A549 (cell line): ENCODE data around the gene CTNNA1. TPM values are rescaled to one million over a fixed set of nuclear protein-coding genes. Genes with fewer than 3 reads are reported as not detected.

Source experiments
- ATAC-seq, 2 experiments: fragments of 200-7000 bp in 1 of 2; fragments of >200 bp in 1 of 2; cut with Nextera tagmentation in 1 of 2; cut with Tn5 transposase in 1 of 2; 3 replicates each; pipeline versions ENCODE4 v1.8.0 to v1.9.1; 2018 to 2020; ENCODE audit warnings: mild to moderate bottlenecking in 1 of 2, moderate library complexity in 1 of 2
- CTCF ChIA-PET: fragments of 300-600 bp; sonication (Branson Sonifier 250); formaldehyde crosslinking; extraction: SDS; loops from one replicate; lab custom pipeline; 2021; ENCODE audit warnings: antibody characterized with exemption, inconsistent platforms; lab: Yijun Ruan, JAX
- POLR2A ChIA-PET: fragments of 350-600 bp; formaldehyde crosslinking; extraction: SDS; loops from one replicate; lab custom pipeline; 2021; ENCODE audit warnings: antibody characterized with exemption, inconsistent platforms; lab: Yijun Ruan, JAX
- DNase-seq, 2 experiments: peaks; one replicate each; pipeline versions ENCODE4 v3.0.0 to v3.0.0-alpha.2; 2011 to 2016; ENCODE audit warnings: low read depth in 1 of 2, low spot score in 1 of 2
- FAIRE-seq: peaks from 2 replicates; lab custom pipeline; 2011; peaks lifted over from hg19 to GRCh38; lab: Jason Lieb, UNC
- H3K27ac ChIP-seq, 2 experiments: fragments of >200 bp; sonication (Bioruptor Twin); formaldehyde crosslinking; 3 replicates each; pipeline ENCODE4 v1.5.1; 2016 to 2017
- H3K4me1 ChIP-seq: fragments of >200 bp; sonication (Bioruptor Twin); formaldehyde crosslinking; 3 replicates; pipeline ENCODE4 v1.6.1; 2016
- H3K4me2 ChIP-seq: fragments of >200 bp; sonication (Bioruptor Twin); formaldehyde crosslinking; 3 replicates; pipeline ENCODE4 v1.6.1; 2016
- H3K4me3 ChIP-seq: fragments of >200 bp; sonication (Bioruptor Twin); formaldehyde crosslinking; 3 replicates; pipeline ENCODE4 v1.5.1; 2016
- H3K9me3 ChIP-seq: fragments of >200 bp; sonication (Bioruptor Twin); formaldehyde crosslinking; 3 replicates; pipeline ENCODE4 v1.6.1; 2016
- BHLHE40 ChIP-seq: IDR thresholded peaks from 2 replicates; pipeline ENCODE4 v1.6.1; 2012; ENCODE audit warnings: low read depth, low read length, inconsistent platforms
- CBX2 ChIP-seq: fragments of 200-600 bp; sonication (generic); IDR thresholded peaks from 2 replicates; pipeline ENCODE4 v1.6.1; 2016; ENCODE audit warnings: low read depth, mild to moderate bottlenecking, borderline replicate concordance
- CBX8 ChIP-seq: fragments of 200-600 bp; sonication (generic); IDR thresholded peaks from 2 replicates; pipeline ENCODE4 v1.6.1; 2016
- EHMT2 ChIP-seq: fragments of 200-600 bp; sonication (generic); IDR thresholded peaks from 2 replicates; pipeline ENCODE4 v1.6.1; 2016; ENCODE audit warnings: antibody characterized with exemption, low read depth, mild to moderate bottlenecking, moderate library complexity
- ESRRA ChIP-seq: fragments of 150-350 bp; IDR thresholded peaks from 2 replicates; pipeline ENCODE4 v1.6.1; 2014; ENCODE audit warnings: mild to moderate bottlenecking, low read length, borderline replicate concordance
- FOSL2 ChIP-seq, 2 experiments: fragments of 450-650 bp in 1 of 2; fragments of >200 bp in 1 of 2; sonication (Bioruptor Twin) in 1 of 2; formaldehyde crosslinking; IDR thresholded peaks; 2 replicates each; pipeline versions ENCODE4 v1.5.0 to v1.6.1; 2016 to 2020; ENCODE audit warnings: mild to moderate bottlenecking in 1 of 2, moderate library complexity in 1 of 2
- FOXS1 ChIP-seq: fragments of 250-450 bp; sonication (Bioruptor Pico); IDR thresholded peaks from 2 replicates; pipeline ENCODE4 v1.5.0; 2020; ENCODE audit warnings: mild to moderate bottlenecking, moderate library complexity
- HOXA7 ChIP-seq: fragments of 250-450 bp; sonication (Bioruptor Pico); IDR thresholded peaks from 2 replicates; pipeline ENCODE4 v1.5.0; 2020; ENCODE audit warnings: mild to moderate bottlenecking, moderate library complexity
- KDM5A ChIP-seq: fragments of 200-600 bp; sonication (generic); IDR thresholded peaks from 2 replicates; pipeline ENCODE4 v1.6.1; 2016; ENCODE audit warnings: antibody characterized with exemption, mild to moderate bottlenecking
- MAFK ChIP-seq: fragments of 450-650 bp; IDR thresholded peaks from 2 replicates; pipeline ENCODE4 v1.6.1; 2014; ENCODE audit not compliant: partially characterized antibody
- NFE2L2 ChIP-seq: fragments of 150-350 bp; conservative IDR thresholded peaks from 2 replicates; pipeline ENCODE4 v1.6.1; 2014; ENCODE audit warnings: low read length
- NPAS2 ChIP-seq: fragments of 250-450 bp; sonication (Bioruptor Pico); IDR thresholded peaks from 2 replicates; pipeline ENCODE4 v1.8.0; 2022; ENCODE audit warnings: mild to moderate bottlenecking, moderate library complexity, borderline replicate concordance
- NR3C1 ChIP-seq: fragments of >200 bp; sonication (Bioruptor Twin); formaldehyde crosslinking; IDR thresholded peaks from 3 replicates; pipeline ENCODE4 v1.6.1; 2017
- POLR2A ChIP-seq: IDR thresholded peaks from 2 replicates; pipeline ENCODE4 v1.6.1; 2012; ENCODE audit warnings: mild to moderate bottlenecking, low read length
- RCOR1 ChIP-seq: fragments of 150-350 bp; IDR thresholded peaks from 2 replicates; pipeline ENCODE4 v1.6.1; 2014; ENCODE audit warnings: antibody characterized with exemption, low read length, low read depth
- ZC3H11A ChIP-seq: fragments of 450-650 bp; IDR thresholded peaks from 2 replicates; pipeline ENCODE4 v1.6.1; 2014; ENCODE audit warnings: antibody characterized with exemption, mild to moderate bottlenecking
- ZFP36 ChIP-seq: fragments of 450-650 bp; IDR thresholded peaks from 2 replicates; pipeline ENCODE4 v1.6.1; 2014; ENCODE audit warnings: borderline replicate concordance; ENCODE audit not compliant: partially characterized antibody
- ZNF302 ChIP-seq: fragments of 250-450 bp; sonication (Bioruptor Pico); IDR thresholded peaks from 2 replicates; pipeline ENCODE4 v1.9.0; 2021; ENCODE audit warnings: inconsistent platforms, mild to moderate bottlenecking, moderate library complexity
- WGBS: methylation state at CpG from one replicate; pipeline ENCODE4 v1.1.6; 2017; ENCODE audit errors: missing lambda C conversion rate; 5-methylcytosine and 5-hydroxymethylcytosine counted together
- polyA plus RNA-seq, 4 experiments: library from polyadenylated mRNA; depleted of rRNA in 3 of 4; stranded (reverse); fragments of >200 nt; fragmentation: RNase III in 1 of 4; extraction: RNeasy Plus Mini Kit Qiagen cat#74134 plus additional on column Dnase treatment in 1 of 4; gene quantifications; 2 replicates in 3 of 4; 3 replicates in 1 of 4; pipeline ENCODE4 v1.2.3, GENCODE V29; 2011 to 2017
- TF ChIP-seq, protein P1 (sequence below): IDR thresholded peaks from 2 replicates; pipeline ENCODE4 v1.6.1; 2012; ENCODE audit warnings: low read depth, borderline replicate concordance
- TF ChIP-seq, protein P2 (sequence below): fragments of >200 bp; sonication (Bioruptor Twin); formaldehyde crosslinking; IDR thresholded peaks from 3 replicates; pipeline ENCODE4 v1.5.1; 2016
- TF ChIP-seq, protein P3 (sequence below): fragments of >200 bp; sonication (Bioruptor Twin); formaldehyde crosslinking; IDR thresholded peaks from 2 replicates; pipeline ENCODE4 v1.6.1; 2016

Gene CTNNA1
- polyA plus RNA-seq, 2 of the 4 experiments (the other 2 are of a cell fraction), result 154 to 184 TPM

DNA sequence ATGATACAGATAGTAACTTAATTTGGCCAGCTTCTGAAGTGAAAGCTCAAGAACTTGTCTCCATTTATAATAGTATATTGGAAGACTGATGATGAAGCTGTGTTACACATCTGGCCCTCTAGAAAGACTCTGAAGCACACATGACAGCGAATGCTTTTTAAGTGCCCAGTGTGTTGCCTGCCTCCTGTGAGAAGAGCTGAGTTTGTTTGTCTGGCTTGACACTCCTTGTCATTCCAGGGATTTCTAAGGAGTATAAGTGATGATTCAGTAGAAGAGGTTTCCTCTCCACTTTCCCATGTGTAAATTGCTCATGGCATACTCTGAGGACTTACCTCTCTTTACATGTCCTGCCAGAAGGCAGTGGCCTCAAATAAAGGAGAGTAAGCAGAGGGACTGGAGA, 152.3 kb downstream of the CTNNA1 start:
- TF ChIP-seq ZNF302 (CRISPR knock-in tag) (no peak), MAFK (peak; percentile 4), FOSL2 (IDR thresholded peaks at IDR 0.05) (no peak), FOSL2 (CRISPR knock-in tag; IDR thresholded peaks at IDR 0.05) (peak; percentile 32; the same call in 1 of the 2 replicates)
- TF ChIP-seq, all 56 proteins: peak for 2
- H3K4me1 ChIP-seq, result peaks cover 29% of the 10 kb centered on the region
- ChIA-PET POLR2A (no interaction called here), CTCF (interaction anchor here (1.7 kb wide), 1 partner anchor 10 kb away, joined by 3 read pairs; no protein-coding TSS in a partner anchor)
- DNase-seq (peak in 1 of 2 experiments; percentile 53), FAIRE-seq (no peak), ATAC-seq (peak; percentile 83 to 86)
- H3K4me3 ChIP-seq, result no peak overlapping the region
- H3K27ac ChIP-seq, result no peak overlapping the region
- H3K9me3 ChIP-seq, result no peaks in the 10 kb centered on the region
- H3K4me2 ChIP-seq, result peak overlapping the region; percentile 44; the same call in 2 of the 3 replicates
- WGBS, result 11% methylated on average over 1 of the region's 1 CpG

DNA sequence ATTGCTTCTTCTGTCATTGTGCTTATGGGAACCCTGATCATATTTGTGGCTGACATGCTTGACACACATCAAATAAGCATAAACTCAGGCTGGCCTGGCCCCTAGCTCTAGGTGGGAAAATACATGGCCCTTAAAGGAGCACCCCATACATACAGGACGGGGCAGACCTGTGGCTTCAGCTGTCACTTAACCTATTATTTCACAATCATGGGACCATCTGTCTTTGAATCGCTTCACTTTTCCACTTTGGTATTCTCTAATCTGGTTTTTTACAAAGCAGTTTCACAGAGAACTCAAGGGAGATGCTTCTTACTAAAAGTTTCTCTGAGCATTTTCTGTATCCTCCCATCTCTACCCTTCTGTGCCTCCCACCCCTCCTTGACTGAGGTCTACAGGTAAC, 156.5 kb downstream of the CTNNA1 start:
- WGBS, result 93% methylated on average over 2 of the region's 2 CpGs
- no peak overlapping the region for H3K4me2 ChIP-seq
- no peak overlapping the region for H3K4me3 ChIP-seq
- ChIA-PET CTCF (interaction anchor here (1.0 to 1.6 kb wide), 3 partner anchors 22 to 65 kb away, joined by 3 to 7 read pairs (median 3); no protein-coding TSS in a partner anchor), POLR2A (no interaction called here)
- no peak for ATAC-seq
- FAIRE-seq, result no peak
- H3K9me3 ChIP-seq, result no peaks in the 10 kb centered on the region
- H3K27ac ChIP-seq, result no peak overlapping the region
- no peak for DNase-seq
- H3K4me1 ChIP-seq, result peaks cover 13% of the 10 kb centered on the region
- no peak for TF ChIP-seq FOSL2 (IDR thresholded peaks at IDR 0.05)
- no peak for TF ChIP-seq FOSL2 (CRISPR knock-in tag; IDR thresholded peaks at IDR 0.05)
- no peak for TF ChIP-seq FOXS1 (CRISPR knock-in tag)
- TF ChIP-seq, protein P1, sequence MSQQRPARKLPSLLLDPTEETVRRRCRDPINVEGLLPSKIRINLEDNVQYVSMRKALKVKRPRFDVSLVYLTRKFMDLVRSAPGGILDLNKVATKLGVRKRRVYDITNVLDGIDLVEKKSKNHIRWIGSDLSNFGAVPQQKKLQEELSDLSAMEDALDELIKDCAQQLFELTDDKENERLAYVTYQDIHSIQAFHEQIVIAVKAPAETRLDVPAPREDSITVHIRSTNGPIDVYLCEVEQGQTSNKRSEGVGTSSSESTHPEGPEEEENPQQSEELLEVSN, result no peak
- no peak for TF ChIP-seq POLR2A
- no peak for TF ChIP-seq HOXA7 (CRISPR knock-in tag)

DNA sequence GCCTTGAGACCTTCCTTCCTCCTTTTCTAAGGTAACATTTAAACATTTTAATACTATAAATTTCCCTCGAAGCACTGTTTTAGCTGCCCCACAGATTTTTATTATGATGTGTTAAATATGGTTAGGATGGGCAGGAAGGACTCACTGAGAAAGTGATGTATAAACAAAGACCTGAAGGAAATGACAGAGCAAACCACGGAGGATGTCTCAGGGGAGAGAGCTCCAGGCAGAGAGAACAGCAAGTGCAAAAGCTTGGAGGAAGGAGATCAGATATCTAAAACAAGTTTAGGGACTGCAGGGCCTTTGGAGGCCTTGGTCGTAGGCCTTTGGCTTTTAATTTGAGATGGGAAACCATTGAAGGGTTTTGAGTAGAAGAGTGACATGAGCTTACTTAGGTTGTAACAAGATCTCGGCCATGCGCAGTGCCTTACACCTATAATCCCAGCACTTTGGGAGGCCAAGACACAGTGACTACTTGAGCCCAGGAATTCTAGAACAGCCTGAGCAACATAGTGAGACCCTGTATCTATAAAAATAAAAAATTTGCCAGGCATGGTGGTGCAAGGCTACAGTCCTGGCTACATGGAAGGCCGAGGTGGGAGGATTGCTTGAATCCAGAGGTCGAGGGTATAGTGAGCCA, 157.4 kb downstream of the CTNNA1 start:
- H3K4me3 ChIP-seq, result no peak overlapping the region
- no peak overlapping the region for H3K27ac ChIP-seq
- no peak overlapping the region for H3K4me2 ChIP-seq
- H3K4me1 ChIP-seq, result peaks cover 6% of the 10 kb centered on the region; the same call in 2 of the 3 replicates
- CTCF ChIA-PET, result interaction anchor here (1.0 to 1.6 kb wide), 3 partner anchors 23 to 66 kb away, joined by 3 to 7 read pairs (median 3); no protein-coding TSS in a partner anchor
- FAIRE-seq (no peak), ATAC-seq (no peak), DNase-seq (no peak)
- 93% methylated on average over 7 of the region's 7 CpGs for WGBS
- H3K9me3 ChIP-seq, result no peaks in the 10 kb centered on the region
- POLR2A ChIA-PET, result no interaction called here
- no peak for TF ChIP-seq NFE2L2
- TF ChIP-seq ZNF302 (CRISPR knock-in tag), result no peak
- no peak for TF ChIP-seq CBX2
- TF ChIP-seq, protein P2, sequence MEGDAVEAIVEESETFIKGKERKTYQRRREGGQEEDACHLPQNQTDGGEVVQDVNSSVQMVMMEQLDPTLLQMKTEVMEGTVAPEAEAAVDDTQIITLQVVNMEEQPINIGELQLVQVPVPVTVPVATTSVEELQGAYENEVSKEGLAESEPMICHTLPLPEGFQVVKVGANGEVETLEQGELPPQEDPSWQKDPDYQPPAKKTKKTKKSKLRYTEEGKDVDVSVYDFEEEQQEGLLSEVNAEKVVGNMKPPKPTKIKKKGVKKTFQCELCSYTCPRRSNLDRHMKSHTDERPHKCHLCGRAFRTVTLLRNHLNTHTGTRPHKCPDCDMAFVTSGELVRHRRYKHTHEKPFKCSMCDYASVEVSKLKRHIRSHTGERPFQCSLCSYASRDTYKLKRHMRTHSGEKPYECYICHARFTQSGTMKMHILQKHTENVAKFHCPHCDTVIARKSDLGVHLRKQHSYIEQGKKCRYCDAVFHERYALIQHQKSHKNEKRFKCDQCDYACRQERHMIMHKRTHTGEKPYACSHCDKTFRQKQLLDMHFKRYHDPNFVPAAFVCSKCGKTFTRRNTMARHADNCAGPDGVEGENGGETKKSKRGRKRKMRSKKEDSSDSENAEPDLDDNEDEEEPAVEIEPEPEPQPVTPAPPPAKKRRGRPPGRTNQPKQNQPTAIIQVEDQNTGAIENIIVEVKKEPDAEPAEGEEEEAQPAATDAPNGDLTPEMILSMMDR, result no peak
- no peak for TF ChIP-seq ZC3H11A
- no peak for TF ChIP-seq KDM5A
- TF ChIP-seq ESRRA, result no peak
- no peak for TF ChIP-seq POLR2A
- TF ChIP-seq NPAS2 (CRISPR knock-in tag), result no peak
- no peak for TF ChIP-seq ZFP36
- TF ChIP-seq CBX8, result no peak
- TF ChIP-seq RCOR1, result no peak
- no peak for TF ChIP-seq EHMT2
- TF ChIP-seq, protein P3, sequence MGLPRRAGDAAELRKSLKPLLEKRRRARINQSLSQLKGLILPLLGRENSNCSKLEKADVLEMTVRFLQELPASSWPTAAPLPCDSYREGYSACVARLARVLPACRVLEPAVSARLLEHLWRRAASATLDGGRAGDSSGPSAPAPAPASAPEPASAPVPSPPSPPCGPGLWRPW, result no peak
- TF ChIP-seq BHLHE40, result no peak
- TF ChIP-seq NR3C1, result no peak
